K562 (cell line): ENCODE data around the gene MYO1D. TPM values are rescaled to one million over a fixed set of nuclear protein-coding genes. Genes with fewer than 3 reads are reported as not detected.
A peak's percentile ranks its signal among the peaks of the same experiment; 100 is the strongest.

Source experiments
- ARNT ChIP-seq, 2 experiments: fragments of 450-650 bp; IDR thresholded peaks; 2 replicates each; pipeline ENCODE4 v1.6.1; 2016; ENCODE audit warnings: mild to moderate bottlenecking in 1 of 2
- ASH1L ChIP-seq: fragments of 450-650 bp; IDR thresholded peaks from 2 replicates; pipeline ENCODE4 v1.6.1; 2018; ENCODE audit warnings: borderline replicate concordance, mild to moderate bottlenecking, low read depth; ENCODE audit not compliant: partially characterized antibody
- CBX5 ChIP-seq: IDR thresholded peaks from 2 replicates; pipeline ENCODE4 v1.6.1; 2014; ENCODE audit warnings: low read depth, borderline replicate concordance
- DDX20 ChIP-seq: fragments of 450-650 bp; IDR thresholded peaks from 2 replicates; pipeline ENCODE4 v1.6.1; 2016; ENCODE audit warnings: missing genetic modification characterization, low read depth, mild to moderate bottlenecking, missing compliant biosample characterization, moderate library complexity
- ETV6 ChIP-seq, 3 experiments: fragments of 150-350 bp in 1 of 3; sonication (generic) in 1 of 3; formaldehyde crosslinking in 1 of 3; IDR thresholded peaks; 2 replicates each; pipeline versions ENCODE4 v1.6.1 to v1.8.0; 2014 to 2022; ENCODE audit warnings: borderline replicate concordance in 2 of 3, low read depth in 2 of 3, antibody characterized with exemption in 1 of 3, low read length in 1 of 3, mild to moderate bottlenecking in 1 of 3, missing genetic modification reagents in 1 of 3
- HMG20B ChIP-seq: fragments of 250-450 bp; sonication (Bioruptor Pico); IDR thresholded peaks from 2 replicates; pipeline ENCODE4 v1.5.0; 2021; ENCODE audit warnings: mild to moderate bottlenecking
- MEF2D ChIP-seq: conservative IDR thresholded peaks from 2 replicates; pipeline ENCODE4 v1.6.1; 2016; ENCODE audit warnings: low read depth, missing genetic modification characterization, missing compliant biosample characterization
- MYC ChIP-seq, 2 experiments: fragments of 250-450 bp in 1 of 2; sonication (Bioruptor Pico) in 1 of 2; IDR thresholded peaks; 2 replicates each; pipeline versions ENCODE4 v1.5.1 to v1.6.1; 2012 to 2021; ENCODE audit warnings: low read depth in 2 of 2, borderline replicate concordance in 1 of 2, improper control_type of control experiment in 1 of 2, low read length in 1 of 2, mild to moderate bottlenecking in 1 of 2, moderate library complexity in 1 of 2
- NR4A1 ChIP-seq, 2 experiments: fragments of 250-450 bp in 1 of 2; fragments of 450-650 bp in 1 of 2; sonication (Bioruptor Pico) in 1 of 2; IDR thresholded peaks; 2 replicates each; pipeline versions ENCODE4 v1.4.0 to v1.6.1; 2016 to 2020; ENCODE audit warnings: mild to moderate bottlenecking in 2 of 2, missing compliant biosample characterization in 1 of 2, missing genetic modification characterization in 1 of 2, moderate library complexity in 1 of 2
- OTX1 ChIP-seq: fragments of 450-650 bp; formaldehyde crosslinking; IDR thresholded peaks from 2 replicates; pipeline ENCODE4 v1.4.0; 2022; ENCODE audit warnings: mild to moderate bottlenecking
- POLR2AphosphoS2 ChIP-seq: IDR thresholded peaks from 2 replicates; pipeline ENCODE4 v1.6.1; 2012; ENCODE audit warnings: low read length, improper control_type of control experiment
- SMARCE1 ChIP-seq: fragments of 450-650 bp; IDR thresholded peaks from 2 replicates; pipeline ENCODE4 v1.7.1; 2016; ENCODE audit warnings: mild to moderate bottlenecking
- SUPT5H ChIP-seq: fragments of 450-650 bp; IDR thresholded peaks from 2 replicates; pipeline ENCODE4 v1.6.1; 2016
- ZBTB7A ChIP-seq: IDR thresholded peaks from 2 replicates; pipeline ENCODE4 v1.6.1; 2011; ENCODE audit warnings: low read depth, mild to moderate bottlenecking, low read length, moderate library complexity, borderline replicate concordance; ENCODE audit not compliant: control insufficient read depth
- ZFP1 ChIP-seq: fragments of 450-650 bp; formaldehyde crosslinking; IDR thresholded peaks from 2 replicates; pipeline ENCODE4 v1.4.0; 2020; ENCODE audit warnings: mild to moderate bottlenecking, mixed read lengths
- ZNF174 ChIP-seq: fragments of 250-450 bp; sonication (Bioruptor Pico); IDR thresholded peaks from 2 replicates; pipeline ENCODE4 v1.4.0; 2020; ENCODE audit warnings: mild to moderate bottlenecking
- ZNF408 ChIP-seq: fragments of 250-450 bp; sonication (Bioruptor Pico); IDR thresholded peaks from 2 replicates; pipeline ENCODE4 v1.4.0; 2020; ENCODE audit warnings: low read depth, mild to moderate bottlenecking, moderate library complexity
- ZNF436 ChIP-seq: fragments of 250-450, 450-650 bp; sonication (Bioruptor Pico); formaldehyde crosslinking; IDR thresholded peaks from 2 replicates; pipeline ENCODE4 v1.7.0; 2020; ENCODE audit warnings: mild to moderate bottlenecking
- ZNF668 ChIP-seq: fragments of 250-450 bp; sonication (Bioruptor Pico); IDR thresholded peaks from 2 replicates; pipeline ENCODE4 v1.8.0; 2022; ENCODE audit warnings: mild to moderate bottlenecking, inconsistent platforms
- polyA plus RNA-seq, 8 experiments: library from polyadenylated mRNA; depleted of rRNA in 4 of 8; stranded (reverse) in 5 of 8; unstranded in 3 of 8; fragments of >200 nt; fragmentation: Nextera tagmentation in 2 of 8; fragmentation: Illumina TruSeq in 1 of 8; extraction: Ambion mirVana in 2 of 8; extraction: Trizol in 1 of 8; gene quantifications; 2 replicates each; pipeline versions ENCODE4 v1.2.1 to v1.2.3, GENCODE V29; 2011 to 2014; ENCODE audit warnings: inconsistent platforms in 1 of 8, missing spikeins in 1 of 8
- total RNA-seq, 7 experiments: library from RNA; depleted of rRNA in 6 of 7; stranded (reverse); fragments of >200 nt in 6 of 7; fragmentation: Illumina TruSeq in 2 of 7; extraction: Trizol in 2 of 7; gene quantifications; 2 replicates each; pipeline versions ENCODE4 v1.2.1 to v1.2.3, GENCODE V29; 2011 to 2021; ENCODE audit warnings: low replicate concordance in 1 of 7
- TF ChIP-seq, protein P1 (sequence below): sonication (generic); formaldehyde crosslinking; IDR thresholded peaks from 2 replicates; pipeline ENCODE4 v1.8.1; 2023; ENCODE audit warnings: mild to moderate bottlenecking, missing genetic modification reagents
- TF ChIP-seq, protein P2 (sequence below), 2 experiments: fragments of 150-350 bp in 1 of 2; IDR thresholded peaks; 2 replicates each; pipeline ENCODE4 v1.6.1; 2012 to 2016; ENCODE audit warnings: low read depth in 2 of 2, low read length in 2 of 2, mild to moderate bottlenecking in 1 of 2, moderate library complexity in 1 of 2
- TF ChIP-seq, protein P3 (sequence below): fragments of 250-450 bp; sonication (Bioruptor Pico); IDR thresholded peaks from 2 replicates; pipeline ENCODE4 v1.8.0; 2021; ENCODE audit warnings: borderline replicate concordance, mild to moderate bottlenecking, moderate library complexity; ENCODE audit not compliant: poor library complexity, severe bottlenecking

The MYO1D gene
- total and polyA plus RNA-seq, 9 of the 15 experiments (the other 6 are each of a cell fraction or from before 2014, with no cell fraction given) = 2.1 to 71.2 (median 45.4) TPM

DNA sequence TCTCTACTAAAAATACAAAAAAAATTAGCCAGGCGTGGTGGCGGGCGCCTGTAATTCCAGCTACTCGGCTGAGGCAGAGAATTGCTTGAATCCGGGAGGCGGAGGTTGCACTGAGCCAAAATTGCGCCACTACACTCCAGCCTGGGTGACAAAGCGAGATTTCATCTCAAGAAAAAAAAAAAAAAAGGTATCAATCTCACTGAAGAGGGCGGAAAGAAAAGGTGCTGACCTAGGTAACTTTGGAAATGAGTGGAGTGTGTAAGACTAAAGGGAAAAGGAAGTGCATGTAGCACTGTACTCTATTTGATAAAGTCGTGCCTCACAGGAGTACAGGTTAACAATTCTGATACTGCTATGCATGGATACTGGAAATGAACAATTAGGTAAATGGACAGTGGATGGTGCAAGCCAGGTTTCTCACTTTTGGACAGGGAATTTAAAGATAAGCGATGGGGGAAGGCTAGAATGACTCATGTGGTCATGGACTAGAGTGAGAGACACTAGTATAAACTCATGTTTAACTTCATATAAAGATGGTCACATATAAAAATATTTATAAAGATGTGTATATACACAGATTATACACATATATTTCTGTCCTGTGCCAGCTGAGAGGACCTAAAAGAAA is 247.2 kb downstream of the MYO1D start (continued):
- TF ChIP-seq, protein P1, sequence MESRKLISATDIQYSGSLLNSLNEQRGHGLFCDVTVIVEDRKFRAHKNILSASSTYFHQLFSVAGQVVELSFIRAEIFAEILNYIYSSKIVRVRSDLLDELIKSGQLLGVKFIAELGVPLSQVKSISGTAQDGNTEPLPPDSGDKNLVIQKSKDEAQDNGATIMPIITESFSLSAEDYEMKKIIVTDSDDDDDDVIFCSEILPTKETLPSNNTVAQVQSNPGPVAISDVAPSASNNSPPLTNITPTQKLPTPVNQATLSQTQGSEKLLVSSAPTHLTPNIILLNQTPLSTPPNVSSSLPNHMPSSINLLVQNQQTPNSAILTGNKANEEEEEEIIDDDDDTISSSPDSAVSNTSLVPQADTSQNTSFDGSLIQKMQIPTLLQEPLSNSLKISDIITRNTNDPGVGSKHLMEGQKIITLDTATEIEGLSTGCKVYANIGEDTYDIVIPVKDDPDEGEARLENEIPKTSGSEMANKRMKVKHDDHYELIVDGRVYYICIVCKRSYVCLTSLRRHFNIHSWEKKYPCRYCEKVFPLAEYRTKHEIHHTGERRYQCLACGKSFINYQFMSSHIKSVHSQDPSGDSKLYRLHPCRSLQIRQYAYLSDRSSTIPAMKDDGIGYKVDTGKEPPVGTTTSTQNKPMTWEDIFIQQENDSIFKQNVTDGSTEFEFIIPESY (CRISPR knock-in tag) = no peak
- no peak for TF ChIP-seq ZNF668
- TF ChIP-seq SMARCE1 = 0 out of 2 replicates have a peak, but pooled peaks have one; percentile 43
- no peak for TF ChIP-seq ASH1L
- TF ChIP-seq OTX1 (CRISPR knock-in tag) = no peak
- TF ChIP-seq POLR2AphosphoS2 = no peak
- TF ChIP-seq HMG20B (CRISPR knock-in tag) = no peak
- no peak for TF ChIP-seq DDX20
- TF ChIP-seq MYC (IDR thresholded peaks at IDR 0.05; ENCODE audit: low read depth, low read length) = no peak
- TF ChIP-seq MYC (CRISPR knock-in tag; IDR thresholded peaks at IDR 0.05; ENCODE audit: borderline replicate concordance, low read depth) = no peak
- no peak for TF ChIP-seq CBX5
- TF ChIP-seq SUPT5H = no peak
- TF ChIP-seq, protein P2, sequence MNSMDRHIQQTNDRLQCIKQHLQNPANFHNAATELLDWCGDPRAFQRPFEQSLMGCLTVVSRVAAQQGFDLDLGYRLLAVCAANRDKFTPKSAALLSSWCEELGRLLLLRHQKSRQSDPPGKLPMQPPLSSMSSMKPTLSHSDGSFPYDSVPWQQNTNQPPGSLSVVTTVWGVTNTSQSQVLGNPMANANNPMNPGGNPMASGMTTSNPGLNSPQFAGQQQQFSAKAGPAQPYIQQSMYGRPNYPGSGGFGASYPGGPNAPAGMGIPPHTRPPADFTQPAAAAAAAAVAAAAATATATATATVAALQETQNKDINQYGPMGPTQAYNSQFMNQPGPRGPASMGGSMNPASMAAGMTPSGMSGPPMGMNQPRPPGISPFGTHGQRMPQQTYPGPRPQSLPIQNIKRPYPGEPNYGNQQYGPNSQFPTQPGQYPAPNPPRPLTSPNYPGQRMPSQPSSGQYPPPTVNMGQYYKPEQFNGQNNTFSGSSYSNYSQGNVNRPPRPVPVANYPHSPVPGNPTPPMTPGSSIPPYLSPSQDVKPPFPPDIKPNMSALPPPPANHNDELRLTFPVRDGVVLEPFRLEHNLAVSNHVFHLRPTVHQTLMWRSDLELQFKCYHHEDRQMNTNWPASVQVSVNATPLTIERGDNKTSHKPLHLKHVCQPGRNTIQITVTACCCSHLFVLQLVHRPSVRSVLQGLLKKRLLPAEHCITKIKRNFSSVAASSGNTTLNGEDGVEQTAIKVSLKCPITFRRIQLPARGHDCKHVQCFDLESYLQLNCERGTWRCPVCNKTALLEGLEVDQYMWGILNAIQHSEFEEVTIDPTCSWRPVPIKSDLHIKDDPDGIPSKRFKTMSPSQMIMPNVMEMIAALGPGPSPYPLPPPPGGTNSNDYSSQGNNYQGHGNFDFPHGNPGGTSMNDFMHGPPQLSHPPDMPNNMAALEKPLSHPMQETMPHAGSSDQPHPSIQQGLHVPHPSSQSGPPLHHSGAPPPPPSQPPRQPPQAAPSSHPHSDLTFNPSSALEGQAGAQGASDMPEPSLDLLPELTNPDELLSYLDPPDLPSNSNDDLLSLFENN (IDR thresholded peaks at IDR 0.05; ENCODE audit: low read depth in 2 of 2, low read length in 2 of 2) = no peak
- no peak for TF ChIP-seq ZNF436 (CRISPR knock-in tag)
- TF ChIP-seq MEF2D (tag) = no peak
- TF ChIP-seq ETV6 (IDR thresholded peaks at IDR 0.05; ENCODE audit: borderline replicate concordance in 1 of 2, low read depth in 2 of 2, low read length in 1 of 2) = no peak
- TF ChIP-seq ETV6 (CRISPR knock-in tag; IDR thresholded peaks at IDR 0.05; ENCODE audit: borderline replicate concordance) = no peak
- TF ChIP-seq ARNT (IDR thresholded peaks at IDR 0.05) = no peak
- TF ChIP-seq ZNF408 (CRISPR knock-in tag) = no peak
- no peak for TF ChIP-seq NR4A1 (CRISPR knock-in tag; IDR thresholded peaks at IDR 0.05)
- TF ChIP-seq NR4A1 (tag; IDR thresholded peaks at IDR 0.05) = no peak
- no peak for TF ChIP-seq ZNF174
- TF ChIP-seq ZBTB7A = no peak
- TF ChIP-seq, protein P3, sequence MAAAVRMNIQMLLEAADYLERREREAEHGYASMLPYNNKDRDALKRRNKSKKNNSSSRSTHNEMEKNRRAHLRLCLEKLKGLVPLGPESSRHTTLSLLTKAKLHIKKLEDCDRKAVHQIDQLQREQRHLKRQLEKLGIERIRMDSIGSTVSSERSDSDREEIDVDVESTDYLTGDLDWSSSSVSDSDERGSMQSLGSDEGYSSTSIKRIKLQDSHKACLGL (CRISPR knock-in tag) = no peak
- no peak for TF ChIP-seq ZFP1 (CRISPR knock-in tag)
